Gastroesophageal sphincter (tissue), 3 donors: Measurements from ENCODE around the gene AGBL1.

Experiments
- EP300 ChIP-seq: sonication (generic); formaldehyde crosslinking; IDR thresholded peaks from one replicate; pipeline ENCODE4 v1.6.1; 2017; ENCODE audit warnings: antibody characterized with exemption, mild to moderate bottlenecking
- POLR2A ChIP-seq, 2 donors: fragments of 450-650 bp; IDR thresholded peaks; one replicate each; pipeline ENCODE4 v1.6.1; 2017; ENCODE audit warnings: antibody characterized with exemption in 2 of 2, mild to moderate bottlenecking in 2 of 2, moderate library complexity in 1 of 2
- POLR2AphosphoS5 ChIP-seq: sonication (generic); formaldehyde crosslinking; IDR thresholded peaks from one replicate; pipeline ENCODE4 v1.6.1; 2017; ENCODE audit warnings: antibody characterized with exemption
- TF ChIP-seq, protein P1 (sequence below), 4 experiments: fragments of 200-600 bp in 2 of 4; fragments of 450-650 bp in 2 of 4; sonication (generic) in 1 of 4; IDR thresholded peaks; one replicate each; pipeline ENCODE4 v1.5.1; 2017 to 2019; ENCODE audit warnings: antibody characterized with exemption in 4 of 4, mild to moderate bottlenecking in 2 of 4, moderate library complexity in 2 of 4

- TF ChIP-seq POLR2AphosphoS5 (no peak), POLR2A (IDR thresholded peaks at IDR 0.05) (no peak), EP300 (no peak)
- TF ChIP-seq, protein P1, sequence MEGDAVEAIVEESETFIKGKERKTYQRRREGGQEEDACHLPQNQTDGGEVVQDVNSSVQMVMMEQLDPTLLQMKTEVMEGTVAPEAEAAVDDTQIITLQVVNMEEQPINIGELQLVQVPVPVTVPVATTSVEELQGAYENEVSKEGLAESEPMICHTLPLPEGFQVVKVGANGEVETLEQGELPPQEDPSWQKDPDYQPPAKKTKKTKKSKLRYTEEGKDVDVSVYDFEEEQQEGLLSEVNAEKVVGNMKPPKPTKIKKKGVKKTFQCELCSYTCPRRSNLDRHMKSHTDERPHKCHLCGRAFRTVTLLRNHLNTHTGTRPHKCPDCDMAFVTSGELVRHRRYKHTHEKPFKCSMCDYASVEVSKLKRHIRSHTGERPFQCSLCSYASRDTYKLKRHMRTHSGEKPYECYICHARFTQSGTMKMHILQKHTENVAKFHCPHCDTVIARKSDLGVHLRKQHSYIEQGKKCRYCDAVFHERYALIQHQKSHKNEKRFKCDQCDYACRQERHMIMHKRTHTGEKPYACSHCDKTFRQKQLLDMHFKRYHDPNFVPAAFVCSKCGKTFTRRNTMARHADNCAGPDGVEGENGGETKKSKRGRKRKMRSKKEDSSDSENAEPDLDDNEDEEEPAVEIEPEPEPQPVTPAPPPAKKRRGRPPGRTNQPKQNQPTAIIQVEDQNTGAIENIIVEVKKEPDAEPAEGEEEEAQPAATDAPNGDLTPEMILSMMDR (IDR thresholded peaks at IDR 0.05), result no peak
These were observed 493.8 kb downstream of the AGBL1 start for GRCh38 chr15:86573476-86573875.
